ENCODE results near the gene CHAC1. TPM values are rescaled to one million over a fixed set of nuclear protein-coding genes. Genes with fewer than 3 reads are reported as not detected.

Gene CHAC1
- total RNA-seq, 1 experiment from 2014 or later, result 48.7 TPM

DNA sequence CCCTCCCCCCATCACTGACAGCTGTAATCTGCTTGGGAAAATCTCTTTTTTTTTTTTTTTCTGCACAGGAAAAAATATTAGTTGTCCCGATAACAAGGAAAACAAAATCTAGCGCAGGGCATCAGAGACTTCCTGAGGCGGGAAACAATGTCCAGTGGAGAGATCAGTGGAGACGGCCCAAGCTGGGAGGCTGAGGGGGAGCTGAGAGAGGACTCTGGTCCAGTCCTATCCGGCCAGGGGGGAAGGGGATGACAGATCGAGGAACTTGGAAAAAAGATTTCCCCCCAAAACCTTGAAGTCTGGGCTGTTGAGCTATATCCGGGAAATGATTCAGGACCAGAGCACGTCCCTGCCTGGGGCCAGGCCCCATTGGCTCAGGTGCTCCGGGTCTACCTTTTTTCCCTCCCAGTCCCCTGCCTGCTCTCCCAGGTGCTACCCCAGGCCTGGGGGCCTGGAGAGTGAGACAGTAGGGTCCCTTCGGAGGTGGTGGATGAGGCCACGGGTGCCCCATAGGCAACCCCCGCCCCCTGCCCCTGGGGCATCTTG lies 38.1 kb upstream of the CHAC1 start:
- no CpG with 5 or more reads among the region's 12 CpGs for WGBS (ENCODE audit: extremely low coverage, insufficient read length, low lambda C conversion rate)

More for the DNA sequence above, 38.1 kb upstream of the CHAC1 start:
- no peak overlapping the region for H3K4ac ChIP-seq (ENCODE audit: low read depth, low read length)
- no peak overlapping the region for H2AK5ac ChIP-seq (ENCODE audit: insufficient read length, low read length)
- H3K4me1 ChIP-seq (ENCODE audit: insufficient read depth, low read length), result no peaks in the 10 kb centered on the region
- H3K27me3 ChIP-seq (ENCODE audit: insufficient read depth, low read length), result no peaks in the 10 kb centered on the region
- H4K91ac ChIP-seq (ENCODE audit: insufficient read length, low read depth, low read length), result no peak overlapping the region
- Mint-ChIP-seq H3K9me3 (no peaks in the 10 kb centered on the region), H3K36me3 (ENCODE audit: insufficient read depth in 1 of 3, low read depth in 3 of 3) (no peaks in the 10 kb centered on the region; a peak in 1 of 7 replicates), H3K4me3 (no peak overlapping the region), H3K4me1 (peaks cover 18 to 35% of the 10 kb centered on the region in 2 experiments), H3K27ac (no peak overlapping the region; a peak in 1 of 7 replicates), H3K27me3 (ENCODE audit: low read depth) (peaks cover 50% of the 10 kb centered on the region)
- no peak overlapping the region for H3K23ac ChIP-seq (ENCODE audit: insufficient read length, low read depth, low read length)
- H3K14ac ChIP-seq (ENCODE audit: insufficient read depth, low read length), result no peak overlapping the region
- H2AFZ ChIP-seq (ENCODE audit: low read length), result no peak overlapping the region
- no peak overlapping the region for H3K56ac ChIP-seq (ENCODE audit: insufficient read length, low read depth, low read length)
- no peak overlapping the region for H3T11ph ChIP-seq (ENCODE audit: low read length)
- no peaks in the 10 kb centered on the region for H4K20me1 ChIP-seq (ENCODE audit: control insufficient read depth, insufficient read depth, insufficient read length)
- H2BK12ac ChIP-seq (ENCODE audit: insufficient read length, low read depth, low read length), result no peak overlapping the region
- H3K79me1 ChIP-seq (ENCODE audit: insufficient read depth, low read depth, low read length, poor library complexity, severe bottlenecking), result no peaks in the 10 kb centered on the region
- no peak overlapping the region for H3K4me2 ChIP-seq (ENCODE audit: insufficient read depth, insufficient read length, low read length)
- no peak overlapping the region for H3K27ac ChIP-seq (ENCODE audit: insufficient read length, low read depth, low read length)
- DNase-seq, result no peak
- H2BK120ac ChIP-seq (ENCODE audit: low read depth, low read length, poor library complexity, severe bottlenecking), result no peak overlapping the region
- no peak overlapping the region for H2BK20ac ChIP-seq (ENCODE audit: low read depth, low read length, poor library complexity, severe bottlenecking)
- H3K9me3 ChIP-seq (ENCODE audit: control insufficient read depth, low read depth, low read length), result no peaks in the 10 kb centered on the region
- no peaks in the 10 kb centered on the region for H3K23me2 ChIP-seq (ENCODE audit: insufficient read length, low read depth, low read length, poor library complexity, severe bottlenecking)
- no peak overlapping the region for H3K9ac ChIP-seq (ENCODE audit: extremely low read depth, insufficient read length, low read length)
- no peak overlapping the region for H4K5ac ChIP-seq (ENCODE audit: insufficient read length, low read depth, low read length)
- no peak overlapping the region for H3K18ac ChIP-seq (ENCODE audit: insufficient read length, low read depth, low read length)
- H4K8ac ChIP-seq (replicated peaks; ENCODE audit: insufficient read length, low read depth, low read length), result no peak overlapping the region
- H3K79me2 ChIP-seq (ENCODE audit: insufficient read depth, low read length), result no peaks in the 10 kb centered on the region
- no peak overlapping the region for H2BK15ac ChIP-seq (ENCODE audit: low read depth, low read length)
- TF ChIP-seq, protein P1, sequence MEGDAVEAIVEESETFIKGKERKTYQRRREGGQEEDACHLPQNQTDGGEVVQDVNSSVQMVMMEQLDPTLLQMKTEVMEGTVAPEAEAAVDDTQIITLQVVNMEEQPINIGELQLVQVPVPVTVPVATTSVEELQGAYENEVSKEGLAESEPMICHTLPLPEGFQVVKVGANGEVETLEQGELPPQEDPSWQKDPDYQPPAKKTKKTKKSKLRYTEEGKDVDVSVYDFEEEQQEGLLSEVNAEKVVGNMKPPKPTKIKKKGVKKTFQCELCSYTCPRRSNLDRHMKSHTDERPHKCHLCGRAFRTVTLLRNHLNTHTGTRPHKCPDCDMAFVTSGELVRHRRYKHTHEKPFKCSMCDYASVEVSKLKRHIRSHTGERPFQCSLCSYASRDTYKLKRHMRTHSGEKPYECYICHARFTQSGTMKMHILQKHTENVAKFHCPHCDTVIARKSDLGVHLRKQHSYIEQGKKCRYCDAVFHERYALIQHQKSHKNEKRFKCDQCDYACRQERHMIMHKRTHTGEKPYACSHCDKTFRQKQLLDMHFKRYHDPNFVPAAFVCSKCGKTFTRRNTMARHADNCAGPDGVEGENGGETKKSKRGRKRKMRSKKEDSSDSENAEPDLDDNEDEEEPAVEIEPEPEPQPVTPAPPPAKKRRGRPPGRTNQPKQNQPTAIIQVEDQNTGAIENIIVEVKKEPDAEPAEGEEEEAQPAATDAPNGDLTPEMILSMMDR (conservative IDR thresholded peaks at IDR 0.05), result no peak
- H2BK5ac ChIP-seq (ENCODE audit: insufficient read length, low read length), result no peak overlapping the region

All from H9 (cell line).